Hepatocyte (in vitro differentiated cells): ENCODE results near the gene MEOX1. TPM values are rescaled to one million over a fixed set of nuclear protein-coding genes. Genes with fewer than 3 reads are reported as not detected.

ENCODE experiments used
- DNase-seq: peaks from one replicate; pipeline ENCODE4 v3.0.0-alpha.2; 2016; ENCODE audit warnings: low spot score
- H2AFZ ChIP-seq: fragments of 200-600 bp; sonication (generic); 2 replicates; pipeline ENCODE4 v1.6.0; 2016; ENCODE audit warnings: antibody characterized with exemption, mild to moderate bottlenecking
- H3K27ac ChIP-seq: fragments of 200-600 bp; sonication (generic); 2 replicates; pipeline ENCODE4 v1.5.1; 2016; ENCODE audit warnings: mild to moderate bottlenecking
- H3K27me3 ChIP-seq: fragments of 200-600 bp; sonication (generic); 2 replicates; pipeline ENCODE4 v1.6.1; 2016
- H3K36me3 ChIP-seq: fragments of 200-600 bp; sonication (generic); replicated peaks from 2 replicates; pipeline ENCODE4 v1.5.1; 2016; ENCODE audit warnings: low read depth; ENCODE audit not compliant: insufficient read depth
- H3K4me1 ChIP-seq: fragments of 200-600 bp; sonication (generic); 2 replicates; pipeline ENCODE4 v1.5.1; 2016; ENCODE audit warnings: mild to moderate bottlenecking, moderate library complexity; ENCODE audit not compliant: insufficient read depth
- H3K4me2 ChIP-seq: fragments of 200-600 bp; sonication (generic); 2 replicates; pipeline ENCODE4 v1.6.0; 2016
- H3K4me3 ChIP-seq: fragments of 200-600 bp; sonication (generic); 2 replicates; pipeline ENCODE4 v1.5.1; 2016; ENCODE audit warnings: mild to moderate bottlenecking
- H3K79me2 ChIP-seq: fragments of 200-600 bp; sonication (generic); 2 replicates; pipeline ENCODE4 v1.6.0; 2017; ENCODE audit warnings: mild to moderate bottlenecking
- H3K9me2 ChIP-seq: fragments of 200-600 bp; sonication (generic); replicated peaks from 2 replicates; pipeline ENCODE4 v1.6.0; 2017; ENCODE audit warnings: mild to moderate bottlenecking; ENCODE audit not compliant: insufficient read depth
- H3K9me3 ChIP-seq: fragments of 200-600 bp; sonication (generic); 2 replicates; pipeline ENCODE4 v1.5.1; 2016; ENCODE audit warnings: low read depth, mild to moderate bottlenecking
- H4K20me1 ChIP-seq: fragments of 200-600 bp; sonication (generic); 2 replicates; pipeline ENCODE4 v1.6.0; 2016; ENCODE audit warnings: mild to moderate bottlenecking; ENCODE audit not compliant: insufficient read depth, poor library complexity, severe bottlenecking
- EZH2 ChIP-seq: fragments of 200-600 bp; sonication (generic); IDR thresholded peaks from 2 replicates; pipeline ENCODE4 v1.6.1; 2016; ENCODE audit warnings: antibody characterized with exemption, mild to moderate bottlenecking, borderline replicate concordance
- EZH2phosphoT487 ChIP-seq: fragments of 200-600 bp; sonication (generic); IDR thresholded peaks from one replicate; pipeline ENCODE4 v1.6.1; 2018; ENCODE audit warnings: antibody characterized with exemption, mild to moderate bottlenecking, low read depth, moderate library complexity; ENCODE audit not compliant: unreplicated experiment, severe bottlenecking
- WGBS: methylation state at CpG from one replicate; pipeline ENCODE4 v1.1.6; 2016; ENCODE audit warnings: low lambda C conversion rate; ENCODE audit errors: missing lambda C conversion rate; 5-methylcytosine and 5-hydroxymethylcytosine counted together
- polyA plus RNA-seq: library from polyadenylated mRNA; unstranded; fragments of >200 nt; fragmentation: Nextera tagmentation; extraction: Ambion mirVana; gene quantifications from 2 replicates; pipeline ENCODE4 v1.2.1, GENCODE V29; 2016
- total RNA-seq: library from RNA; depleted of rRNA; stranded (reverse); fragments of >200 nt; gene quantifications from 2 replicates; pipeline ENCODE4 v1.2.3, GENCODE V29; 2014
- TF ChIP-seq, protein P1 (sequence below): fragments of 200-600 bp; sonication (generic); IDR thresholded peaks from 2 replicates; pipeline ENCODE4 v1.5.1; 2016; ENCODE audit warnings: antibody characterized with exemption, mild to moderate bottlenecking; ENCODE audit not compliant: poor library complexity

Gene MEOX1
- total and polyA plus RNA-seq, 2 experiments from 2014 or later: 0.33 to 0.90 TPM

DNA sequence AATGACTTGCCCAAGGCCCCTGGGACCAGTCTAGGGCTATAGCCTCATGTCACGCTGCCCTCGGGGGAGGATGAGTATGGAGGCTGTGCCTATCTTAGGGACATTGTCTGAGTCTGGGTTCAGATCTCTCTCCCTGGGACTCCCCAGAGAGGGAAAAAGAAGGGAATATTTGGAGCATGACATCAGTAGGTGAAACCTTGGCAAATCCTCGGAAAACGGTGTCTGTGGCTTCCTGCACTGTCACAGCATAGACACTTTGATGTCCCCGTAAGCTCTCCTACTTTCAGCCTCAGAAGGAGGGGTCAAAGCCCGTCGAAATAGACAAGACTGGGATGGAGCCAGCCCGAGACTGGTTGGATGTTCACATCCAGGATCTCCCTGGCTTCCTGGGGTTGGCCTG, 11.3 kb downstream of the MEOX1 start:
- Histone ChIP-seq H2AFZ (no peak overlapping the region), H3K4me2 (no peak overlapping the region), H3K36me3 (no peaks in the 10 kb centered on the region), H3K79me2 (no peaks in the 10 kb centered on the region), H3K27me3 (peaks cover 3% of the 10 kb centered on the region), H4K20me1 (no peaks in the 10 kb centered on the region), H3K9me2 (no peaks in the 10 kb centered on the region), H3K27ac (no peak overlapping the region), H3K9me3 (no peaks in the 10 kb centered on the region), H3K4me3 (no peak overlapping the region), H3K4me1 (no peaks in the 10 kb centered on the region)
- DNase-seq: no peak
- 86% methylated on average over 8 of the region's 8 CpGs for WGBS
- TF ChIP-seq EZH2phosphoT487 (no peak), EZH2 (no peak)
- TF ChIP-seq, protein P1, sequence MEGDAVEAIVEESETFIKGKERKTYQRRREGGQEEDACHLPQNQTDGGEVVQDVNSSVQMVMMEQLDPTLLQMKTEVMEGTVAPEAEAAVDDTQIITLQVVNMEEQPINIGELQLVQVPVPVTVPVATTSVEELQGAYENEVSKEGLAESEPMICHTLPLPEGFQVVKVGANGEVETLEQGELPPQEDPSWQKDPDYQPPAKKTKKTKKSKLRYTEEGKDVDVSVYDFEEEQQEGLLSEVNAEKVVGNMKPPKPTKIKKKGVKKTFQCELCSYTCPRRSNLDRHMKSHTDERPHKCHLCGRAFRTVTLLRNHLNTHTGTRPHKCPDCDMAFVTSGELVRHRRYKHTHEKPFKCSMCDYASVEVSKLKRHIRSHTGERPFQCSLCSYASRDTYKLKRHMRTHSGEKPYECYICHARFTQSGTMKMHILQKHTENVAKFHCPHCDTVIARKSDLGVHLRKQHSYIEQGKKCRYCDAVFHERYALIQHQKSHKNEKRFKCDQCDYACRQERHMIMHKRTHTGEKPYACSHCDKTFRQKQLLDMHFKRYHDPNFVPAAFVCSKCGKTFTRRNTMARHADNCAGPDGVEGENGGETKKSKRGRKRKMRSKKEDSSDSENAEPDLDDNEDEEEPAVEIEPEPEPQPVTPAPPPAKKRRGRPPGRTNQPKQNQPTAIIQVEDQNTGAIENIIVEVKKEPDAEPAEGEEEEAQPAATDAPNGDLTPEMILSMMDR: no peak

DNA sequence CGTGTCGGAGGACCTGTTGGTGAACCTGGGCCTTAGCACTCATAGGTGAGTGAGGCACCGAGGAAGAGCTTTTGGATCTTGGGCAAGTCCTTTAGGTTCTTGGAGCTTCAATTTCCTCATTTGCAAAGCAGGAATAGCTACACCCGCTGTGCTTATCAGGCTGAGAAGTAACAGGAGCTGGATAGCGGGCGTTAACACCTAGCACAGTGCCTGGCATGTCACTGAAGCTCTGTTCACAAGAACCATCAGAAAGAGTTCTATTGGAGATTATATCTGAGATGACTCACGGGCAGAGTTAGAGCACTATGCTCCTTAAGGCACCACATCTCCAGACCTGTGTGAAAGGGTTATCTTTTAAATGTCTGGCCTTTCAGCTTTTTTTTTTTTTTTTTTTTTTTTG, 12.8 kb downstream of the MEOX1 start:
- Histone ChIP-seq H3K9me2 (no peaks in the 10 kb centered on the region), H4K20me1 (no peaks in the 10 kb centered on the region), H3K4me1 (no peaks in the 10 kb centered on the region), H3K4me2 (no peak overlapping the region), H2AFZ (no peak overlapping the region), H3K27me3 (peaks cover 5% of the 10 kb centered on the region), H3K36me3 (no peaks in the 10 kb centered on the region), H3K4me3 (no peak overlapping the region), H3K9me3 (no peaks in the 10 kb centered on the region), H3K27ac (no peak overlapping the region), H3K79me2 (no peaks in the 10 kb centered on the region)
- DNase-seq: no peak
- 67% methylated on average over 7 of the region's 7 CpGs for WGBS
- TF ChIP-seq EZH2phosphoT487: no peak
- TF ChIP-seq, protein P1: no peak
- TF ChIP-seq EZH2: no peak

DNA sequence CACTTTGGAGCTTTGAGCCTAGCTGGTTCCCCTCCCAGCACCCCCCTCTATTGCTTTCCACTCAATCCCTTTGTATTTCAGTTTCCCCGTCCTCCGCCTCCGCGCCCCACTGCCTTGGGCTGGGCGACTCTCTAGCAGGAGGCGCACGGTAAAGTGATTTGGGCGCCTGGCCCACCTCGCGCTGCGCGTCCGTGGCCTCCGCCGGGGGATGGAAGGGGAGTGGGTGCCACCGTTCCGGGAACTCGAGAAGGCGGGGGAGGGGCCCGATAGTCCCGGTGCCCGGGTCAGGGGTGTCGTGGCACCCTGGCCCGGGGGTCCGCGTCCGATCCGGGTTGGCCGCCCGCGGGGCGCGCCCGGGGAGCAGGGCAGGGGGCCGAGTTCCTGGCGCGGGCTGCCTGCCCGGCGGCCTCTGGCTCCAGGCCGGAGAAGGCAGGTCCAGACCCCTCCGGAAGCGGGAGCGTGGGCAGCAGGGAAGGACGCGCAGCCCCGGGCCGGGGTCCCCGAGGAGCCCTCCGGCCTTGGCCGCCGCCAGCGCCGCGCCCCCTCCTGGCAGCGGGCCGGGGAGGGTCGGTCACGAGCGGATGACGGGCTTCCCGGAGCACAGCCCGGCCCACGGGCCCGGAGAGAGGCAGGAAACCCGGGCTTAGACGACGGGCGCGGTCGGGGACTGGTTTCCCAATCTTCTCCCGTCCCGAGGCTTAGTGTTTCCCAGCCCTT, 15.8 kb downstream of the MEOX1 start:
- peak overlapping the region; percentile 81 for H2AFZ ChIP-seq
- H3K36me3 ChIP-seq: no peaks in the 10 kb centered on the region
- no peaks in the 10 kb centered on the region for H3K79me2 ChIP-seq
- peak overlapping the region; percentile 85 for H3K4me2 ChIP-seq
- no peak for TF ChIP-seq EZH2phosphoT487
- no peak for TF ChIP-seq EZH2
- TF ChIP-seq, protein P1: no peak
- H3K27me3 ChIP-seq: peaks cover 5% of the 10 kb centered on the region
- H3K9me2 ChIP-seq: no peaks in the 10 kb centered on the region
- H3K4me1 ChIP-seq: no peaks in the 10 kb centered on the region
- 36% methylated on average over 54 of the region's 72 CpGs for WGBS
- H3K4me3 ChIP-seq: no peak overlapping the region
- no peaks in the 10 kb centered on the region for H4K20me1 ChIP-seq
- peak; percentile 71 for DNase-seq
- no peaks in the 10 kb centered on the region for H3K9me3 ChIP-seq
- H3K27ac ChIP-seq: no peak overlapping the region

DNA sequence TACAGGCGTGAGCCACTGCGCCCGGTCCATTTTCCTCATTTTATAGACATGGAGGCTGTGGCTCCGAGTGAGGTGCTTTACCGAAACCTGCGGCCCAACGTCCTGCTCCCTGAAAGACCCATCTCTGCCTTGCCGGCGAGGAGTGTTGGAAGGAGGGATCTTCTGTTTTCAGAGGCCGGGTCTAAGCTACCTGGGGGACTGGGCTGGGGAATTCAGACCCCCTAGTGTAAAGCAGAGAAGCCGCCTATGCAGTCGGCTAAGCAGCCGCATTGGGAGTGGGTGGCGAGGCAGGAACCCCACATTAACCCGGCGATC, 16.3 kb downstream of the MEOX1 start:
- TF ChIP-seq, protein P1: no peak
- TF ChIP-seq EZH2phosphoT487 (no peak), EZH2 (no peak)
- H3K9me3 ChIP-seq: no peaks in the 10 kb centered on the region
- no peak for DNase-seq
- no peak overlapping the region for H3K27ac ChIP-seq
- H3K9me2 ChIP-seq: no peaks in the 10 kb centered on the region
- H2AFZ ChIP-seq: no peak overlapping the region
- no peaks in the 10 kb centered on the region for H3K36me3 ChIP-seq
- no peaks in the 10 kb centered on the region for H3K4me1 ChIP-seq
- no peak overlapping the region for H3K4me3 ChIP-seq
- H3K27me3 ChIP-seq: peaks cover 5% of the 10 kb centered on the region
- H3K4me2 ChIP-seq: peak overlapping the region; percentile 85
- H4K20me1 ChIP-seq: no peaks in the 10 kb centered on the region
- 92% methylated on average over 16 of the region's 16 CpGs for WGBS
- no peaks in the 10 kb centered on the region for H3K79me2 ChIP-seq
